GM21390 (cell line): ENCODE measurements around the gene LMAN2.
A peak's percentile ranks its signal among the peaks of the same experiment; 100 is the strongest.
"Not testable (repeated sequence)": the region's sequence is repeated elsewhere in the genome, so short reads cannot be mapped to it uniquely, and the experiment has no call there.

Experiments
- ATAC-seq: cut with Tn5 transposase; IDR thresholded peaks from one replicate; pipeline ENCODE4 v1.9.1; 2021; ENCODE audit not compliant: unreplicated experiment

The LMAN2 gene

DNA sequence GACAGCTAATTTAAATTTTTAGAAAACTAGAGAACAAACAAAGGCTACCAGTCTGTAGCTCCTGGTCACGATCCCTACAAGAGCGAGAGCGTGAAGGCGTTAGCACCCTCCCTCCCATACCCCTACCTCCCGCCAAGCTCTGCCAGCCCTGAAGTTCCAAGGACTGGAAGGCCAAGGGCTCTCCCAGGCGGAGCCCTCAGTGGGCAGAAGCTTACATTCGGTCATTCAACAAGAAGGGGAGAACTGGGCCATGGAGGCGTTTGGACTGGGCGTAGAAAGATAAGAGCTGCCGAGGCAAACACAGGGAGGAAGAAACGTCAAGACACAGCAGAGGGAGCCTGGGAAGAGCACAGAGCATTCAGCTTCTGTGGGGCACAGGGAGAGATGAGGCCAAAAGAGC is 42.7 kb downstream of the LMAN2 start:
- ATAC-seq, result no peak

GRCh38 chr5:177307544-177308363 is 43.7 kb downstream of the LMAN2 start:
- no peak for ATAC-seq

- ATAC-seq, result no peak
Observed at GRCh38 chr5:177306674-177307543, 44.6 kb downstream of the LMAN2 start.

GRCh38 chr5:177306103-177306640 is 45.3 kb downstream of the LMAN2 start:
- ATAC-seq, result not testable (repeated sequence)

- ATAC-seq, result no peak
Observed at GRCh38 chr5:177304392-177305119, 46.9 kb downstream of the LMAN2 start.

DNA sequence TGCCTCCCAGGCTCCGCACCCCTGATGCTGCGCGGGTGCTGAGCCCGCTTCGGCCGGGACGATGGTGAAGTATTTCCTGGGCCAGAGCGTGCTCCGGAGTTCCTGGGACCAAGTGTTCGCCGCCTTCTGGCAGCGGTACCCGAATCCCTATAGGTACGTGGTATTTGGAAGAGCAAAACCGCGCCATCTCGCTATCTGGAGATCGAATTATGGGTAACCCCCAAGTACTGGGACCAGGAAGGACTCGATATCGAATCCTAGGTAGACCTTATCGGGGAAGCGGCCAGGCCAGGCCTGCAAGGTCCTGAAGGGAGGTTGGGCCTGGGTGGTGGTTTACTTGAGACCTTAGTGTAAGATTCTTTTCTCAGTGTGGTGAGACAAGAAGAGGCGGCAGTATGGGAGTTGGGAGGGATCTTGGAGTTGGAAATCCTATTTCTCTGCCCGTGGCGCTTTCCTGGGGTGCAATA is 47.5 kb downstream of the LMAN2 start:
- ATAC-seq, result no peak

GRCh38 chr5:177303121-177303924 is 48.1 kb downstream of the LMAN2 start, which contains the start of the genes PRELID1 and RAB24:
PRELID1 (plus strand) TSS chr5:177303799; CDS start chr5:177303986, 187 bp downstream.
RAB24 (minus strand) TSS chr5:177303719; CDS start chr5:177303288, 431 bp downstream.
- ATAC-seq, result peak; percentile 53

DNA sequence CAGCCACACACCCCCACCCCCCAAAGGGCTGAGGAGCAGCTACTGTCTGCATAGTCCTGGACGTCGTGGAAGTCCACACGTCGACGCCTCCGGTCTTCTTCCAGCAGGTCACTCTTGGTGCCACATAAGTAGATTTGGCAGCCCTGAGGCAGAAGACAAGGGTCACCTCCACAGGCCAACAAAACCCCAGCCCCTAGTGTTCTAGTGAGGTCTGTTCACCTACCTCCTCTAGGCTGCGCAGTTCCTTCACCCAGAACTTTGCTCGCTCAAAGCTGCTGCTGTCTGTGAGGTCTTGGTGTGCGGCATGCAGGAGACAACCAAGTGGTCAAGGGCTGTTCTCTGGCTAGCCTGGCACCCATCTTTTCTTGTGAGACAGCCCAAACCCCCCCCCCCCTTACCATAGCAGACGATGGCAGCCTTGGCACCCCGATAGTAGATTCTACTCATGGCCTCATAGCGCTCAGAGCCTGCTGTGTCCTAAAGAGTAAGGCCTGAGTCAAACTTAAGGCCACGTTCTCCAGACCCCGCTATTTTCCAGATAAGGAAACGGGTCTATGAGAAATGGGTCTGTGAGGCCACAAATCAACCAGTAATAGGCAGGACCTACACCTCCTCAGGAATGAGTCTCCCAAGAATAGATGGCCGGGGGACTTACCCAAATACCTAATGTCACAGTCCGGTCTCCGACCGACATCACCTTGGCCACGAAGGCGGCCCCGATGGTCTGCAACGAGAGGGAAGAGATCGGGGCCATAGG is 48.9 kb downstream of the LMAN2 start:
- no peak for ATAC-seq

DNA sequence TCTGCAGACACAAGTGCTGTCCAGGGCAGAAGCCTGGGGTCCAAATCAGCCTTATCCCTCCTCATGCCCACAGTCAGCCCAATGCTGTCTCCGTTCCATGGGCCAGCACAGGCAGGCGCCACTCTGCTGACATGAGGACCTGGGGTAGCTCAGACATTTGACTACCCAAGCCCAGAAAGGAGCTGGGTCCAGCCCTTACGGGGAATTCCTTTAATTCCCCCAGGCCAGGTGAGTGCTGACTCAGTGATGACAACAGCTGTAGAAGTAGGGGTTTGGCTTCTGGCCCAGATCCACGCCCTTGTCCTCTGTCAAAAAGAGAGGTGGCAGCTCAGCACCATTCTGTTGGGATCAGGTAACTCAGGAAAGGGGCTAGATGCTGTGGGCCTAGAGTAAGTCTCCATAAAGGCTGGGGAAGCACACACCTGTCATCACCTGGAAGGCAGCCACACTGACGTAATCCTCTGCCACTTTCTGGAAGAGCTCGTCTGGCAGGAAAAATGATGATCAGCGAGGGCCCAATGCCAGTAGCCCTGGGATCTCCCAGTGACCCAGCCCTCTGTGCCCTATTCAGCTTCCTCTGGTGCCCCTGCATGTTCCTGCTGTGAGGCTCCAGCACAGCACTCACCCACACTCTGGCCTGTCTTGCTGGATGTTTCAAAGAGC is 49.8 kb downstream of the LMAN2 start:
- ATAC-seq, result no peak

- no peak for ATAC-seq
Observed at GRCh38 chr5:177300951-177301350, 50.5 kb downstream of the LMAN2 start.

DNA sequence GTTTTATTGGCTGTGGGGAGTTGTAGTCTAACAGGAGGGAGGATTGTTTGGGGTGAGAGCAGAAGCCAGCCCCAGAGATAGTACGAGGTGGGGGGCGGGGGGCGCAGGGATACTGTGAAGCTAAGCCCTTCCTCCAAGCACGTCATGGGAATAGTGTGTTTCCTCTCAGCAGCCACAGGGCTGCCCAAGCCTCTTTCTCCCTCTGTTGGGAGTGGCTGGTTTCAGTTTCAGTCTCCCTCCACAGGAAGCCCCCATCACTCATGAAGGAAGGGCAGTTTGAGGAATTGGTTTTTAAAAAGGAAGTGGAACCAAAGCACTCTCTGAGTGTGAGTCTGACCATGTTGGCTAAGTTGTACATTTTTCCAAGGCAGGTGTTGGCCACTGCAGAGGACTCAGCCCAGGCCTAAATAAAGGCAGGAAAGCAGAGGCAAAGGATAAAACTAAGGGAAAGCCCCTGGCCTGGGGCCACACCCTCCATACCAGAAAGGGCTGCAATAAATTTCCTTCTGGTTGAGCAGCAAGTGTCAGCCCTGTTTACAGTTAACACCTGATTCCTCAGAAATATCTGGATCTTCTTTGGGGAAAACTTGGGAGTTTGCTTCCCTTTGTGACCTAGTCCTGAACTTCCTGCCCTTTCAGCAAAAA is 51.1 kb downstream of the LMAN2 start:
- peak; percentile 36 for ATAC-seq

DNA sequence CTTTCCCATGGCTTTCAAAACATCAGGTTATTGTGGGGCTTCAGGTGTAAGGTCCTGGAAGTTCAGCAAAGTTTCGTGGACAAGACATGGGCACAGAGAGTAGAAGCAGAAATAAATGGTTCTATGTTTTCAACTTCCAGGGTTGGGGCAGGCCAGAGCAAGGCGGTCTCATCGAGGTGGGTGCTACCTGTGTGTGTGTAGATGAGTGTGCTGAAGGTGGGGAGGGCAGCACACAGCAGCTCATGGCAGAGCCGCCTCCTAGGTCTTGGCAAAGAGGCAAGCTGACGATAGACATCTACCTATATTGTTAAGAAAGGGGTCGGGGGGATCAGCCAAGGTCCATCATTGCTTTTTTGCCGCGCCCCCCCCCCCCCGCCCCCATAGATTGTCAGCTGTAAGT is 51.8 kb downstream of the LMAN2 start:
- ATAC-seq, result no peak

DNA sequence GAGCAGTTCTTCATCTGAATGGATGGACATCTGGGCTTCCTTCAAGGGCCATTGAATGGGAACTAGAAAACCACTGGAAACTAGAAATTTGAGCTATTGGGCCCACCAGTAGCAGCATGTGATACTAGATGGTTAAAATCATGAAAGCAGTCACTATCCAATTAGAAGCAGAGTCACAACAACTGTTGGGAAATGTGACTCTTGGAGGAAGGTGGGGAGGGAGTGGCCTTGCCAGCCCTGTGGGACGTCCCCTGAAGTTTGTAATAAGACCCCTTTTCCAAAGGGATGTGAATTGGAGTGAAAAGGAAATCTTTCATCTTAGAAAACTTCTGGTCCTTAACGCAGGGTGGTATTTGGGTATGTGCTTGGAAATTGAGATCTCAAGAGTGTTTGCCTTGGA is 53.5 kb downstream of the LMAN2 start:
- no peak for ATAC-seq

GRCh38 chr5:177296581-177296980 is 54.9 kb downstream of the LMAN2 start:
- ATAC-seq, result no peak

DNA sequence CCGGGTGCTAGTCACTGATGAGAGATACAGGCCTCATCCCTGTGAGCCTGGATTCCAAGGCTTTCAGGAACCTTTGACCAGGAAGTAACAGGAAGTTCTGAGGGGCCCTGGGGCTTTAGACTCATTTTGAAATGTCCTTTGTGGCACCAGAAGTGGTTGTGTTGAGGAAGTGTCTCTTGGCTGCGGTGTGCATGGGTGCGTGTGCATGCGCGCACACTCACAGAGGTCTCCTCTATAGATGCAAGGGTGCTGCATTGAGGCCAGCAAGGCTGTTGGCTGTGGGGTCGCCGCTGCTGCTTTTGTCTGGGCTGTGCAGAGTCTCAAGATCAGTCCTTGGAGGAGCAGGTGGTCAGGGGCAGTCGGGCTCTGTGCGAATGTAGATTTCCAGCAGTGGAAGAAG is 55.5 kb downstream of the LMAN2 start:
- no peak for ATAC-seq

- ATAC-seq, result no peak
Observed at GRCh38 chr5:177294632-177295031, 56.8 kb downstream of the LMAN2 start.

DNA sequence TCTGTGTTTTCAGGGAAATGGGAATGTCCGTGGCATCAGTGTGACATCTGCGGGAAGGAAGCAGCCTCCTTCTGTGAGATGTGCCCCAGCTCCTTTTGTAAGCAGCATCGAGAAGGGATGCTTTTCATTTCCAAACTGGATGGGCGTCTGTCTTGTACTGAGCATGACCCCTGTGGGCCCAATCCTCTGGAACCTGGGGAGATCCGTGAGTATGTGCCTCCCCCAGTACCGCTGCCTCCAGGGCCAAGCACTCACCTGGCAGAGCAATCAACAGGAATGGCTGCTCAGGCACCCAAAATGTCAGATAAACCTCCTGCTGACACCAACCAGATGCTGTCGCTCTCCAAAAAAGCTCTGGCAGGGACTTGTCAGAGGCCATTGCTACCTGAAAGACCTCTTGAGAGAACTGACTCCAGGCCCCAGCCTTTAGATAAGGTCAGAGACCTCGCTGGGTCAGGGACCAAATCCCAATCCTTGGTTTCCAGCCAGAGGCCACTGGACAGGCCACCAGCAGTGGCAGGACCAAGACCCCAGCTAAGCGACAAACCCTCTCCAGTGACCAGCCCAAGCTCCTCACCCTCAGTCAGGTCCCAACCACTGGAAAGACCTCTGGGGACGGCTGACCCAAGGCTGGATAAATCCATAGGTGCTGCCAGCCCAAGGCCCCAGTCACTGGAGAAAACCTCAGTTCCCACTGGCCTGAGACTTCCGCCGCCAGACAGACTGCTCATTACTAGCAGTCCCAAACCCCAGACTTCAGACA is 57.5 kb downstream of the LMAN2 start:
- ATAC-seq, result no peak
